ENCODE results near the gene ADAP2.

DNA sequence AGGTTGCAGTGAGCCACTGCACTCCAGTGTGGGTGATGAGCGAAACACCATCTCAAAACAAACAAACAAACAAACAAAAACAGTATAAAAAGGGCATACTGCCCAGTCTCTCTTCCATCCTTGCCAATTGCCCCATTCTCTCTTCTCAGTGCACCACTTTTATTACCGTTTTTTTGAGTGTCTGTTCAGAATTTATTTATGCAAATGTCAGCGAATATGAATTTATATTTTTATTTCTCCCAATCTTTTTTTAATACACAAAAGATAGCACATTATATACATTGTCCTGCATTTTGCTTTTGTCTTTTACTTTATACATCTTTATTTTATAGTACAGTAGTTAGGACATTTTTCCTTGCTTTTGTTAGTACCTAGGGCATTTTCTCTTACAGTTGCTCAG lies 68.7 kb downstream of the ADAP2 start:
- TF ChIP-seq, protein P1, sequence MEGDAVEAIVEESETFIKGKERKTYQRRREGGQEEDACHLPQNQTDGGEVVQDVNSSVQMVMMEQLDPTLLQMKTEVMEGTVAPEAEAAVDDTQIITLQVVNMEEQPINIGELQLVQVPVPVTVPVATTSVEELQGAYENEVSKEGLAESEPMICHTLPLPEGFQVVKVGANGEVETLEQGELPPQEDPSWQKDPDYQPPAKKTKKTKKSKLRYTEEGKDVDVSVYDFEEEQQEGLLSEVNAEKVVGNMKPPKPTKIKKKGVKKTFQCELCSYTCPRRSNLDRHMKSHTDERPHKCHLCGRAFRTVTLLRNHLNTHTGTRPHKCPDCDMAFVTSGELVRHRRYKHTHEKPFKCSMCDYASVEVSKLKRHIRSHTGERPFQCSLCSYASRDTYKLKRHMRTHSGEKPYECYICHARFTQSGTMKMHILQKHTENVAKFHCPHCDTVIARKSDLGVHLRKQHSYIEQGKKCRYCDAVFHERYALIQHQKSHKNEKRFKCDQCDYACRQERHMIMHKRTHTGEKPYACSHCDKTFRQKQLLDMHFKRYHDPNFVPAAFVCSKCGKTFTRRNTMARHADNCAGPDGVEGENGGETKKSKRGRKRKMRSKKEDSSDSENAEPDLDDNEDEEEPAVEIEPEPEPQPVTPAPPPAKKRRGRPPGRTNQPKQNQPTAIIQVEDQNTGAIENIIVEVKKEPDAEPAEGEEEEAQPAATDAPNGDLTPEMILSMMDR (IDR thresholded peaks at IDR 0.05): no peak
- no peak for TF ChIP-seq POLR2A (IDR thresholded peaks at IDR 0.05)
